ENCODE data around the gene WWC1. TPM values are rescaled to one million over a fixed set of nuclear protein-coding genes. Genes with fewer than 3 reads are reported as not detected.
"Not testable (repeated sequence)": the region's sequence is repeated elsewhere in the genome, so short reads cannot be mapped to it uniquely, and the experiment has no call there.

Gene WWC1
- total RNA-seq, 2 donors from 2014 or later: 18.7 to 38.3 TPM

DNA sequence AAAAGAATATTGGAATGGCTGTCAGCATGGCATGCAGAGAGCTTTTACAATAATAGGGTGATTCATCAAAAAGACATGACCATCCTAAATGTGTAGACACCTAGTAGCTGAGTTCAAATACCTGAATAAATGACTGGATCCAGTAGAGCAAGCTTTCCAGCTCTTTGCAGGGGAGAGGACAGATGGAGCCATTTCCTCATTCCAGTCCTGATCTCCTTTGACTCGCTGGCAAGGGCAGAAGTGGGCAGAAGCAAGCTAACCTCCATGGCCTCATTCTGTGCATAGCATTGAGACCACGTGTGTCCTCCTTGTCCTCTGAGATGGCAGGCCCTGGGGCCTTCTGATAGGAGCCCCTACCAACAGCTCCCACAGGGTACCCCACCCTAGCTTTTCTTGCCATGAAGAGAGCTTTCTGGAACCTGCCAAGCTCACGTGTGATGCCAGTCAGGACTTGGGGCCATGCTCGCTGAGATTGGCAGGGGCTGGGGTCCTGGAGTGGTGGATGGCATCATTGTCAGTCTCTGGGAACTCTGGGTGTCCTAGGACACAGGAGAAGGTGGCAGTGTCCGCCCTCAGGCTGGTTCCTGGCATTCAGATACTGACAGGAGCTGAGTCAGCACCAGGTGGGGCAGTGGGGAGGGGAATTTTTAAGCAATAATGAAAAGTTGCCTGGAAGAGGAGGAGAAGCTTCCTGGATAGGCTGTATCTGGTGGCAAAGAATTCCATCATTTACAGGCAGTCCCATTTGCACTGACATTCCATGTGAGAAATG lies 33.6 kb downstream of the WWC1 start:
- peak in 1 of 2 donors; percentile 58 for DNase-seq
- ATAC-seq: peak; percentile 50
- intact Hi-C loops (cut with DNase I, micrococcal nuclease): no loop called here

DNA sequence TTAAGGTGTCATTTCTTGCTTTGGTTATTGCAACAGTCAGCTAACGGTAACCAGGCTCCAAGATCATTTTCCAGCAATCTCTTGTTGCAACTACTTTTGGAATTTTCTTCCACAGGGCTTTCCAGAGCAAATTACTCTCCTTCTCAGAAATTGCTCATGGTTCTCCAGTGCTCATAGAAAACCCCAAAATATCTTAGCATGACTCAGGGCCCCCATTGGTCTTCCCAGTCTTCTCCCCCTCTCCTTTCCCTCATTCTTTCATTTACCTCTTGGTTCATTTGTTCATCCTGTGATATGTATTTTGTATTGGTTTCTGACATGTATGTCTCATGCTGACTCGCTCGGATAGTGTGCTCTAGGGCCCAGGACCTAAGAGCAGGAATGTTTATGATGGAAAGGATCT lies 35.6 kb downstream of the WWC1 start:
- ATAC-seq: no peak
- DNase-seq: no peak
- intact Hi-C loops (cut with DNase I, micrococcal nuclease): no loop called here

- no peak for ATAC-seq
- intact Hi-C loops (cut with DNase I, micrococcal nuclease): no loop called here
- DNase-seq: no peak
Measured at GRCh38 chr5:168327451-168327850, 36.0 kb downstream of the WWC1 start.

- ATAC-seq (no peak), DNase-seq (no peak)
- intact Hi-C loops (cut with DNase I, micrococcal nuclease): no loop called here
Measured at GRCh38 chr5:168327994-168328393, 36.5 kb downstream of the WWC1 start.

DNA sequence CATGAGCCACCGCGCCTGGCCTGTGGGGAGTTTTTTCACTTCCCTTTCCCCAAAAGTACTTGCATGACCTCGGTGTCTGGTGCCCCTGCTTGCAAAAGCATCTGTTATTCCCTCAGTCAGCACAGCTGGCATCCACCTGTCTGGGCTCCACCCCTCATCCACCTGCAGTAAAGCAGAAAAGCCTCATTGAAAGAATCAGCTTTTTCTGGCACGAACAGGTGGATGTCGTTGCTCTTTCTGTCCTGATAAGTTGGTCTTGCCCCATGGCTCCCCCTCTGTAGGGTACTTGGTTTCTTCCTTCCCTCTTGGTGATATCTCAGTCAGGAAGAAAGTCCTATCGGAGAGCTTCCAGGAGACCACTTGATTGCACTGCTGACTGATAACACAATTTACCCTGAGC lies 37.4 kb downstream of the WWC1 start:
- DNase-seq (peak; percentile 72 to 83), ATAC-seq (peak; percentile 86)
- intact Hi-C loops (cut with DNase I, micrococcal nuclease): no loop called here

- ATAC-seq (peak; percentile 69), DNase-seq (no peak)
- intact Hi-C loops (cut with DNase I, micrococcal nuclease): no loop called here
Measured at GRCh38 chr5:168329302-168329701, 37.9 kb downstream of the WWC1 start.

DNA sequence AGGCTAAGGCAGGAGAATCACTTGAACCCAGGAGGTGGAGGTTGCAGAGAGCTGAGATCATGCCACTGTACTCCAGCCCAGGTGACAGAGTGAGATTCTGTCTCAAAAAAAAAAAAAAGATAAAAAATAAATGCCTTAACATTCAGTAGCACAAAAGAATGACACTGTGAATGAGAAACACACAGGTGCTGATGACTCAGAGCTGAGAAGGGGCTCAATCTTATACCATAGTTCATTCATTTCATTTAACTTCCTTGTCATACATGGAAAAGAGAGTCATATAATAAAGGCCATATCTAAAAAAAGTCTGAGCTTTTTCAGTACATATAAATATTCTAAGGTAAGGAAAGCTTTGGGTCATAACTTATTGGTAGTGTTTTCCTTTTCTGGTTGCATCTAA lies 40.6 kb downstream of the WWC1 start:
- no peak for ATAC-seq
- intact Hi-C loops (cut with DNase I, micrococcal nuclease): no loop called here
- no peak for DNase-seq

DNA sequence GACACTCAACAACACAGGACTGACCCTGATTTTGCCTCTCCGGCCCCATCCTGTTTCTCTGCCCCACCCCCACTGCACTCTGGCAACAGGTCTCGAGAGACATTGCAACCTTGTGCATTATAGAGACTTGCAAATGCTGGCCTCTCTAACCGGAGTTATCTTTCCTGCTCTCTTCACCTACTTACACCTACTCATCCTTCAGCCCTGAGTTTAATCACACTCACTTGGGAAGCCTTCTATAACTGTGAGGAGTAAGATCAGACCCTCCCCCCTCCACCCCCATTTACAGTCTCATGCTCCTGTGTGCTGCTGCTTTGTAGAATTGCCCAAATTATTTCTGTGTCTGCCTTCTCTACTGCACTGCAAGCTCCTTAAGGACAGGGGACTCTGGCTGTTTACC lies 42.8 kb downstream of the WWC1 start:
- intact Hi-C loops (cut with DNase I, micrococcal nuclease): no loop called here
- DNase-seq (no peak), ATAC-seq (no peak)

DNA sequence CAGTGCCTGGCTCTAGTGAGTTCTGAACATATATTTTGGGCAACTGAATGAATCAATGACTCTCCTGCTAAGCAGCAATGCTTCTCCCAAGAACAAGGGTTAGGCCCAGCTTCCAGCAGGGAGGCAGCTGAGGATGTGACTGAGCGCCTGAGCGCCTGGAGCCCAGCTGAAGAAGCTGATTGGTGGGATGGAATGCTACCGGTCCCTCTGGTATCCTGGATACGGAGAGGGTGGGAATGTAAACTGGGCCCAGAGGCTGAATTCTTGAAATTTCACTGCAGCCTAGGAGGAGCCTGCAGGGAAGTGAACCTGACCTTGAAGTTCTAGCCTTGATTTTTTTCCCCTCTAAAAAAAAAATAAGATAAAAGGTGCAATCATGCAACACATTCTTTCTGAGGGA lies 43.2 kb downstream of the WWC1 start:
- DNase-seq (no peak), ATAC-seq (no peak)
- intact Hi-C loops (cut with DNase I, micrococcal nuclease): no loop called here

DNA sequence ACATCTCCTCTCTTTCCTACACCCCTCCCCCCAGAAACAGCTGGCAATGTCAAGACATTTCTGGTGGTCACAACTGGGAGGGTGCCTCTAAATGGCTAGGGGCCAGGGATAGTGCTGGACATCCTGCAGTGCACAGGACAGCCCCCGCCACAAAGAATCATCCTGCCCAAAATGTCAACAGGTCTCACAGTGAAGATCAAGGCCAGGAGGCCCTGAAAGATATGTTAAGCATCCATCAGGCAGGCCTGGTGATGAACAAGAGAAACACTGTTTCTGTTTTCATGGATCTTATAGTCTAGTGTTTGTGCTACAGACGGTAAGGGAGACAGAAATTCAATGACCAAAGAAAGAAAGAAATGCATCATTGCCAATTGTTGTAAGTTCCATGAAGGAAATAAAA lies 45.9 kb downstream of the WWC1 start:
- DNase-seq: no peak

DNA sequence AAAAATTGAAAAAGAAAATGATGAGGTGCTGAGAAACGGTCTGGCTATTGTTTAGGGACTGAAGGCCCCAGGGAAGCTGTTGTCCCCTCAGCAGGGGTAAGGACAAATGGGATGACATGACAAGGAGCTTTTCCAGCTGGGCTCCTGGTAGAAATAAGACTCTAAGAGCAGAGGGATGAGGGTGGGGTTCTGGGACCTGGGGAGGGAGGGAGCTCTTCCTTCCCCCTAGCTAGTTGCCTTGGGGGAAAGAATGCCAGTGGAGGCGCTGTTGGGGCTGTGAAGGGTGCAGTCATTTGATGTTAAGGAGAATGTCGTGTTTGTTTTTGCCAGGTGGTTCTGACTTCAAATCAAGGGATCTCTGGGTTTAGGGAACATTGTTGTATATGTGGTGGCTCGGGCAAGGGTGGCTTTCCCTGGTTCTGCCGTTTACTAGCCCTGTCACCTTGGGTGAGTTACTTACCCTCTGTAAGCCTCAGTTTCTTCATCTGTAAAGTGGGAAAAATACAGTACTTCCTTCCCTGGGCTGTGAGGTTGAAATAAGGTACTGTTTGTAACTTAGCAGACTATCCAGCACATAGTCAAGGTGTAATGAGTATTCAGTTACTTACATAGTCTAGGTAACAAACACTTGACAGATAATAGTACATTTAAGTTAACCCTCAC lies 47.8 kb downstream of the WWC1 start:
- DNase-seq (no peak), ATAC-seq (no peak)
- intact Hi-C loops (cut with DNase I, micrococcal nuclease): no loop called here

More for the DNA sequence above, 45.9 kb downstream of the WWC1 start:
- ATAC-seq: no peak
- intact Hi-C loops (cut with DNase I, micrococcal nuclease): no loop called here

- ATAC-seq; DNase-seq; intact Hi-C loops (cut with DNase I, micrococcal nuclease): not testable (repeated sequence)
Measured at GRCh38 chr5:168339772-168340140, 48.3 kb downstream of the WWC1 start.

GRCh38 chr5:168340487-168340886 lies 49.0 kb downstream of the WWC1 start:
- no peak for ATAC-seq
- intact Hi-C loops (cut with DNase I, micrococcal nuclease): no loop called here
- no peak for DNase-seq

- intact Hi-C loops (cut with DNase I, micrococcal nuclease): no loop called here
- ATAC-seq (no peak), DNase-seq (no peak)
Measured at GRCh38 chr5:168341178-168341577, 49.7 kb downstream of the WWC1 start.

GRCh38 chr5:168342151-168342825 lies 50.8 kb downstream of the WWC1 start:
- intact Hi-C loops (cut with DNase I, micrococcal nuclease): no loop called here
- no peak for ATAC-seq

DNA sequence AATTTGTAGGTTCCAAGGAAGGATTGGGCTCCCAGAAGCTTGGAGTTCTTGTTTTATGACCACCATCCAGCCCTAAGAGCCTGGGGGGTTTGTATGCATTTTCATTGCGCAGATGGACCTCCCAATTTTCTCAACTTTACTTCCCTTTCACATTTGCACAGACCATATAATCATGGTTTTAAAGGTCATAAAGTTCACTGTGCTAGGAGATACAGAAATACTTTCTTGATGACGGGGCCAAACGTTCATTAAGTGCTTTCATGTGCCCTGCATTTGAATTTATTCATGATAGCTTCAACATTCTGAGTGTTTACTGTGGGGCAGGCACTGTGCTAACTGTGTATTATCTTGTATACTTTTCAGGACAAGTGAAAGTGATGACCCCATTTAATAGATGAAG lies 51.5 kb downstream of the WWC1 start:
- DNase-seq: no peak
- intact Hi-C loops (cut with DNase I, micrococcal nuclease): no loop called here
- peak; percentile 51 for ATAC-seq

More at GRCh38 chr5:168342151-168342825, 50.8 kb downstream of the WWC1 start:
- DNase-seq: no peak

- ATAC-seq (peak; percentile 91), DNase-seq (peak in 1 of 2 donors; percentile 49)
Measured at GRCh38 chr5:168346417-168346816, 55.0 kb downstream of the WWC1 start.

DNA sequence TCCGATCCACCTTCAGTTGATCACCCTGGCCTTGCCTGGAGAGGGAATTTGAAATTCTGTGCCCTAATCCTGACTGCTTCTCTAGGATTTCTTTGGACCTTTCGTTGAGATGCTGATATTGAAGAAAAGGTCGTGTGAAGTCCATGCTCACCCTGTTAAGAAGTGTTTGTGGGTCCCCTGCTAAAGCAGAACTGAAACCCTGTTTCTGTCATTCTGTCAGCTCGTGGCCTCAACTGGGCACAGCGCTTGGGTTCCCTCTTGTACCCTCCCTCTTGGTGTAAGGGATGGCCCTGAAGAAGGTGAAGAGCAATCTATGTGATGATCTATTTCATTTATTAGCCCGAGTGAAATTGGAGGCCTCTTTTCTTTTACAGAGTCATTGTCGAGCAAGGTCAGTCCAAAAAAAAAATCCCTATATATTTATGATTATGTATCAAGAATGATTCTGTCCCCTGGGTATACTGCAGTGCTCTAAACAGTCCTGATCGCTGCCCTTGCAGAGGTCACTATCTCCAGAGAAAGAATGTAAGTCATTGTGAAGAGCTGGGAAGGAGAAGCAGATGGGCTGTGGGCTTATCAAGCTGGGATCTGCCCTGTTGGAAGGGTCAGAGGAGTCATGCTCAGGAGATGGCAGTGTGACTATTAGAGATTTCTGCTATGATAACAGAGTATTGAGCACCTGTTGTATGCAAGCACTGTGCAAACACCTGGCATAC lies 56.1 kb downstream of the WWC1 start:
- intact Hi-C loops (cut with DNase I, micrococcal nuclease): no loop called here
- ATAC-seq: no peak

More at GRCh38 chr5:168346417-168346816, 55.0 kb downstream of the WWC1 start:
- intact Hi-C loops (cut with DNase I, micrococcal nuclease): no loop called here

DNA sequence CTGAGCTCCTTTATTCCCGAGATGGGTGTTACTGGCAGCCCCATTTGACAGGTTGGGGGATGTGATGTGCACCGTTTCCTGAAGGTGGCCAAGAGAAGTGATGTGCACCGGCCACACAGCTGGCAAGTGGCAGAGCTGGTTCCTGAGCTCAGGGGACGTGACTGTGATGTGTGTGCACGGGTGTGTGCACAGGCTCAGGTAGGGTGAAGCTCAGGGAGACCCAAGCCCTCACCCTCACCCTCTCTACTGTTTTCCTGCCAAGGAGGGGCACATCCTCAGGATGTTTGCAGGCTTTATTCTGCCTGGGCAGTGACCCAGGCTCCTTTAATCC lies 56.6 kb downstream of the WWC1 start:
- intact Hi-C loops (cut with DNase I, micrococcal nuclease): no loop called here
- DNase-seq (peak; percentile 21 to 39), ATAC-seq (peak; percentile 37)

More for the DNA sequence above, 56.1 kb downstream of the WWC1 start:
- DNase-seq: no peak
